H9 (cell line): ENCODE results near the gene NPAS2. TPM values are rescaled to one million over a fixed set of nuclear protein-coding genes. Genes with fewer than 3 reads are reported as not detected.

Experiments used
- DNase-seq: peaks from one replicate; pipeline ENCODE4 v3.0.0-alpha.2; 2017
- H2AFZ ChIP-seq: one replicate; pipeline ENCODE4 v1.6.1; 2013; ENCODE audit warnings: mild to moderate bottlenecking, low read length, control low read depth, moderate library complexity
- H2AK5ac ChIP-seq: 2 replicates; pipeline ENCODE4 v1.6.1; 2013; ENCODE audit warnings: low read length, control low read depth, mixed read lengths; ENCODE audit not compliant: insufficient read length
- H2BK120ac ChIP-seq: one replicate; pipeline ENCODE4 v1.6.1; 2013; ENCODE audit warnings: low read depth, mild to moderate bottlenecking, low read length, control low read depth, inconsistent platforms; ENCODE audit not compliant: poor library complexity, severe bottlenecking
- H2BK12ac ChIP-seq: 2 replicates; pipeline ENCODE4 v1.6.1; 2013; ENCODE audit warnings: low read length, control low read depth, mixed read lengths, low read depth; ENCODE audit not compliant: insufficient read length
- H2BK15ac ChIP-seq: 2 replicates; pipeline ENCODE4 v1.6.1; 2013; ENCODE audit warnings: low read depth, low read length, control low read depth
- H2BK20ac ChIP-seq: one replicate; pipeline ENCODE4 v1.6.1; 2013; ENCODE audit warnings: low read depth, mild to moderate bottlenecking, low read length, control low read depth, inconsistent platforms; ENCODE audit not compliant: poor library complexity, severe bottlenecking
- H2BK5ac ChIP-seq: 2 replicates; pipeline ENCODE4 v1.6.1; 2013; ENCODE audit warnings: low read length, control low read depth, mixed read lengths; ENCODE audit not compliant: insufficient read length
- H3K14ac ChIP-seq: 2 replicates; pipeline ENCODE4 v1.6.1; 2013; ENCODE audit warnings: low read length, control low read depth; ENCODE audit not compliant: insufficient read depth
- H3K18ac ChIP-seq: 2 replicates; pipeline ENCODE4 v1.6.1; 2013; ENCODE audit warnings: low read depth, mild to moderate bottlenecking, mixed read lengths, low read length, control low read depth; ENCODE audit not compliant: insufficient read length
- H3K23ac ChIP-seq: 2 replicates; pipeline ENCODE4 v1.6.1; 2013; ENCODE audit warnings: low read length, control low read depth, mixed read lengths, low read depth; ENCODE audit not compliant: insufficient read length
- H3K23me2 ChIP-seq: 2 replicates; pipeline ENCODE4 v1.6.1; 2013; ENCODE audit warnings: low read depth, mild to moderate bottlenecking, mixed read lengths, low read length, control low read depth; ENCODE audit not compliant: insufficient read length, poor library complexity, severe bottlenecking
- H3K27ac ChIP-seq: 2 replicates; pipeline ENCODE4 v1.5.1; 2013; ENCODE audit warnings: low read length, control low read depth, mixed read lengths, low read depth; ENCODE audit not compliant: insufficient read length
- H3K27me3 ChIP-seq: 2 replicates; pipeline ENCODE4 v1.6.1; 2013; ENCODE audit warnings: low read length, control low read depth, inconsistent platforms; ENCODE audit not compliant: insufficient read depth
- H3K4ac ChIP-seq: 2 replicates; pipeline ENCODE4 v1.6.1; 2013; ENCODE audit warnings: low read depth, mild to moderate bottlenecking, control low read depth, inconsistent platforms, low read length, moderate library complexity
- H3K4me1 ChIP-seq: 2 replicates; pipeline ENCODE4 v1.6.1; 2013; ENCODE audit warnings: low read length, control low read depth, inconsistent platforms; ENCODE audit not compliant: insufficient read depth
- H3K4me2 ChIP-seq: 2 replicates; pipeline ENCODE4 v1.6.1; 2013; ENCODE audit warnings: low read length, control low read depth, mixed read lengths; ENCODE audit not compliant: insufficient read length, insufficient read depth
- H3K56ac ChIP-seq: 2 replicates; pipeline ENCODE4 v1.6.1; 2013; ENCODE audit warnings: low read depth, mild to moderate bottlenecking, mixed read lengths, low read length, control low read depth; ENCODE audit not compliant: insufficient read length
- H3K79me1 ChIP-seq: 2 replicates; pipeline ENCODE4 v1.6.1; 2013; ENCODE audit warnings: low read depth, mild to moderate bottlenecking, moderate library complexity, low read length, control low read depth, inconsistent platforms; ENCODE audit not compliant: insufficient read depth, poor library complexity, severe bottlenecking
- H3K79me2 ChIP-seq: 2 replicates; pipeline ENCODE4 v1.6.1; 2013; ENCODE audit warnings: low read length, control low read depth, inconsistent platforms; ENCODE audit not compliant: insufficient read depth
- H3K9ac ChIP-seq: 2 replicates; pipeline ENCODE4 v1.6.1; 2013; ENCODE audit warnings: low read length, control low read depth, mixed read lengths; ENCODE audit not compliant: insufficient read length; ENCODE audit errors: extremely low read depth
- H3K9me3 ChIP-seq: one replicate; pipeline ENCODE4 v1.6.1; 2013; ENCODE audit warnings: low read depth, low read length, inconsistent platforms; ENCODE audit not compliant: control insufficient read depth
- H3T11ph ChIP-seq: one replicate; pipeline ENCODE4 v1.6.1; 2013; ENCODE audit warnings: mild to moderate bottlenecking, low read length, control low read depth, inconsistent platforms
- H4K20me1 ChIP-seq: one replicate; pipeline ENCODE4 v1.6.1; 2013; ENCODE audit not compliant: control insufficient read depth, insufficient read length, insufficient read depth
- H4K5ac ChIP-seq: 2 replicates; pipeline ENCODE4 v1.6.1; 2013; ENCODE audit warnings: low read depth, mild to moderate bottlenecking, mixed read lengths, low read length, control low read depth; ENCODE audit not compliant: insufficient read length
- H4K8ac ChIP-seq: replicated peaks from 2 replicates; pipeline ENCODE4 v1.6.1; 2013; ENCODE audit warnings: low read length, control low read depth, mixed read lengths, low read depth; ENCODE audit not compliant: insufficient read length
- H4K91ac ChIP-seq: 2 replicates; pipeline ENCODE4 v1.6.1; 2013; ENCODE audit warnings: low read depth, mild to moderate bottlenecking, moderate library complexity, mixed read lengths, low read length, control low read depth; ENCODE audit not compliant: insufficient read length
- H3K27ac Mint-ChIP-seq, 3 experiments: 2 replicates in 2 of 3; 3 replicates in 1 of 3; pipeline ENCODE4 v1.8.0; 2020 to 2021; ENCODE audit warnings: mixed read lengths in 3 of 3, mild to moderate bottlenecking in 1 of 3, moderate library complexity in 1 of 3
- H3K27me3 Mint-ChIP-seq: 2 replicates; pipeline ENCODE4 v1.8.0; 2021; ENCODE audit warnings: low read depth, mild to moderate bottlenecking, moderate library complexity, mixed read lengths
- H3K36me3 Mint-ChIP-seq, 3 experiments: 2 replicates in 2 of 3; 3 replicates in 1 of 3; pipeline ENCODE4 v1.8.0; 2020 to 2021; ENCODE audit warnings: low read depth in 3 of 3, mixed read lengths in 3 of 3; ENCODE audit not compliant: insufficient read depth in 1 of 3
- H3K4me1 Mint-ChIP-seq, 2 experiments: 2 replicates each; pipeline ENCODE4 v1.8.0; 2020; ENCODE audit warnings: mixed read lengths in 2 of 2
- H3K4me3 Mint-ChIP-seq, 2 experiments: 2 replicates in 1 of 2; 3 replicates in 1 of 2; pipeline ENCODE4 v1.8.0; 2020 to 2021; ENCODE audit warnings: mild to moderate bottlenecking in 2 of 2, mixed read lengths in 2 of 2, moderate library complexity in 1 of 2
- H3K9me3 Mint-ChIP-seq, 2 experiments: 2 replicates in 1 of 2; 3 replicates in 1 of 2; pipeline ENCODE4 v1.8.0; 2020; ENCODE audit warnings: mild to moderate bottlenecking in 2 of 2, mixed read lengths in 2 of 2, moderate library complexity in 1 of 2
- WGBS: extraction: QIAGEN DNeasy Blood & Tissue Kit; methylation state at CpG from one replicate; pipeline ENCODE4 v1.1.7; 2013; ENCODE audit warnings: missing lambda C conversion rate, low lambda C conversion rate, mixed read lengths; ENCODE audit not compliant: insufficient read length; ENCODE audit errors: extremely low coverage; 5-methylcytosine and 5-hydroxymethylcytosine counted together
- total RNA-seq: library from RNA; stranded (reverse); gene quantifications from 2 replicates; pipeline ENCODE4 v1.2.1, GENCODE V29; 2021
- TF ChIP-seq, protein P1 (sequence below): fragments of 200-600 bp; sonication (generic); conservative IDR thresholded peaks from 3 replicates; pipeline ENCODE4 v1.8.0; 2021; ENCODE audit warnings: antibody characterized with exemption, mild to moderate bottlenecking

Gene NPAS2
- total RNA-seq, 1 experiment from 2014 or later: 1.3 TPM

DNA sequence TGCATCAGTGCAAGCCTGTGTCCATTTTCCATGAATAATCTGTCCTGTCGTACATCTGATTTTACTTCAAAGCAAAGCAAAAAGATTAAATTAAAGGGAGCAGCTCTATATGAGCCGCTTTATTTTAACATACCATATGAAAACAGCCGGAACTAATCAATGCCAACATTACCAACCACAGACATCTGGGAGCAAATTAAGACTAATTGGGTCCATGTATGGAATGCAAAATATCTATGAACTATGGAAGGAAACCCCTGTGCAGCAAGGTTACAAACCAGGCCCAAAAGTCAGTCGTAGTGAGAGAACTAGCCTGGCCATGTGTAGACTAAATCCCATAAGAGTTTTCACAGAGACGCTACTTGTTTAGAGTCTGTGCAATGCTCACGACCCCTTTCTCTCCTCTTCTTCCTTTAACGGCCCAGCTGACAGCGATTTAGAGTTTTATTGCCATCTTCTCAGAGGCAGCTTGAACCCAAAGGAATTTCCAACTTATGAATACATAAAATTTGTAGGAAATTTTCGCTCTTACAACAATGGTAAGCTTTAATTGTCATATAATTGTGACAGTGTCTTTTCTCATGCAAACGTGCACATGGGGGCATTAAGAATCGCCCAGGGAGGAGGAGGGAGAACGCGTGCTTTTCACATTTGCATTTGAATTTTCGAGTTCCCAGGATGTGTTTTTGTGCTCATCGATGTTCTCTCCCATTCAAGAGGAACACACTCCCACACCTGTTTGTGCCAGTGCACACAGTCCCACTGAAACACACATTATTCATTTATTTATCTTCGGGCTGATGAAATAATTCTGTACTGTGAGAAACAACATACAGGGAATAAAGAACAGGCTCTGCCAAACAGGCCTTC lies 129.2 kb downstream of the NPAS2 start:
- Histone ChIP-seq H3K4me1 (peaks cover 5% of the 10 kb centered on the region; the same call in 1 of the 2 replicates), H4K5ac (no peak overlapping the region), H3K9ac (no peak overlapping the region), H3K4ac (no peak overlapping the region), H2BK5ac (no peak overlapping the region), H3K23ac (no peak overlapping the region), H3K18ac (no peak overlapping the region), H3K56ac (no peak overlapping the region), H2AFZ (no peak overlapping the region), H3K79me2 (no peaks in the 10 kb centered on the region), H3K23me2 (no peaks in the 10 kb centered on the region), H3K27me3 (no peaks in the 10 kb centered on the region), H2BK12ac (no peak overlapping the region), H3K79me1 (no peaks in the 10 kb centered on the region), H3K14ac (no peak overlapping the region), H3K4me2 (no peak overlapping the region), H4K91ac (no peak overlapping the region), H4K8ac (no peak overlapping the region), H4K20me1 (no peaks in the 10 kb centered on the region), H2BK120ac (no peak overlapping the region), H3K27ac (no peak overlapping the region), H3K9me3 (no peaks in the 10 kb centered on the region), H2BK15ac (no peak overlapping the region), H2BK20ac (no peak overlapping the region), H3T11ph (no peak overlapping the region), H2AK5ac (no peak overlapping the region)
- H3K36me3 Mint-ChIP-seq: no peaks in the 10 kb centered on the region
- no peak overlapping the region for H3K27ac Mint-ChIP-seq
- no peak for DNase-seq
- TF ChIP-seq, protein P1, sequence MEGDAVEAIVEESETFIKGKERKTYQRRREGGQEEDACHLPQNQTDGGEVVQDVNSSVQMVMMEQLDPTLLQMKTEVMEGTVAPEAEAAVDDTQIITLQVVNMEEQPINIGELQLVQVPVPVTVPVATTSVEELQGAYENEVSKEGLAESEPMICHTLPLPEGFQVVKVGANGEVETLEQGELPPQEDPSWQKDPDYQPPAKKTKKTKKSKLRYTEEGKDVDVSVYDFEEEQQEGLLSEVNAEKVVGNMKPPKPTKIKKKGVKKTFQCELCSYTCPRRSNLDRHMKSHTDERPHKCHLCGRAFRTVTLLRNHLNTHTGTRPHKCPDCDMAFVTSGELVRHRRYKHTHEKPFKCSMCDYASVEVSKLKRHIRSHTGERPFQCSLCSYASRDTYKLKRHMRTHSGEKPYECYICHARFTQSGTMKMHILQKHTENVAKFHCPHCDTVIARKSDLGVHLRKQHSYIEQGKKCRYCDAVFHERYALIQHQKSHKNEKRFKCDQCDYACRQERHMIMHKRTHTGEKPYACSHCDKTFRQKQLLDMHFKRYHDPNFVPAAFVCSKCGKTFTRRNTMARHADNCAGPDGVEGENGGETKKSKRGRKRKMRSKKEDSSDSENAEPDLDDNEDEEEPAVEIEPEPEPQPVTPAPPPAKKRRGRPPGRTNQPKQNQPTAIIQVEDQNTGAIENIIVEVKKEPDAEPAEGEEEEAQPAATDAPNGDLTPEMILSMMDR: no peak
- no CpG with 5 or more reads among the region's 16 CpGs for WGBS
- H3K9me3 Mint-ChIP-seq: no peaks in the 10 kb centered on the region
- peaks cover 5% of the 10 kb centered on the region for H3K27me3 Mint-ChIP-seq
- peaks cover 33 to 36% of the 10 kb centered on the region in 2 experiments for H3K4me1 Mint-ChIP-seq
- no peak overlapping the region for H3K4me3 Mint-ChIP-seq
